GM12865 (cell line): ENCODE results near the gene PGGT1B.

ENCODE experiments used
- DNase-seq: peaks from one replicate; pipeline ENCODE4 v3.0.0; 2010; ENCODE audit warnings: low read depth
- H3K4me3 ChIP-seq: 2 replicates; pipeline ENCODE4 v1.5.1; 2011; ENCODE audit warnings: mild to moderate bottlenecking, low read depth, low read length, control low read depth
- CTCF ChIP-seq: IDR thresholded peaks from 2 replicates; pipeline ENCODE4 v1.5.1; 2011; ENCODE audit warnings: low read length, control low read depth, low read depth, inconsistent platforms; ENCODE audit not compliant: insufficient read depth; ENCODE audit errors: missing control alignments

The PGGT1B gene

GRCh38 chr5:115166744-115167393 is 95.8 kb downstream of the PGGT1B start:
- DNase-seq: no peak
- TF ChIP-seq CTCF: no peak
- no peak overlapping the region for H3K4me3 ChIP-seq

- TF ChIP-seq CTCF: no peak
- H3K4me3 ChIP-seq: no peak overlapping the region
- DNase-seq: no peak
These were observed 96.9 kb downstream of the PGGT1B start for GRCh38 chr5:115165790-115166189.

- no peak for TF ChIP-seq CTCF
- H3K4me3 ChIP-seq: no peak overlapping the region
- no peak for DNase-seq
These were observed 101.7 kb downstream of the PGGT1B start for GRCh38 chr5:115160975-115161475.
